NAMALWA (cell line): Measurements from ENCODE around the gene VPS9D1.

ENCODE experiments used
- DNase-seq: peaks from one replicate; pipeline ENCODE4 v3.0.0-alpha.2; 2015; ENCODE audit warnings: low spot score

Gene VPS9D1

GRCh38 chr16:89720813-89721545 lies at the start of gene VPS9D1, which contains the start of gene ZNF276:
Gene VPS9D1, minus strand, starts transcription at chr16:89720898. Its CDS starts 37 bp downstream, at chr16:89720861.
Gene ZNF276, plus strand, starts transcription at chr16:89721537. Its CDS starts 104 bp downstream, at chr16:89721641.
- DNase-seq: peak; percentile 83

- no peak for DNase-seq
Observed at GRCh38 chr16:89770367-89770766, 49.7 kb upstream of the VPS9D1 start.

- DNase-seq: no peak
Observed at GRCh38 chr16:89765292-89765830, 44.7 kb upstream of the VPS9D1 start.

GRCh38 chr16:89764711-89765201 lies 44.1 kb upstream of the VPS9D1 start:
- peak; percentile 93 for DNase-seq

GRCh38 chr16:89761304-89761922 lies 40.7 kb upstream of the VPS9D1 start:
- no peak for DNase-seq

GRCh38 chr16:89759746-89760340 lies 39.1 kb upstream of the VPS9D1 start:
- DNase-seq: no peak

- DNase-seq: no peak
Observed at GRCh38 chr16:89749637-89750036, 28.9 kb upstream of the VPS9D1 start.

GRCh38 chr16:89748921-89749320 lies 28.2 kb upstream of the VPS9D1 start:
- DNase-seq: no peak

- DNase-seq: no peak
Observed at GRCh38 chr16:89748076-89748475, 27.4 kb upstream of the VPS9D1 start.

- DNase-seq: no peak
Observed at GRCh38 chr16:89746043-89746442, 25.3 kb upstream of the VPS9D1 start.

- no peak for DNase-seq
Observed at GRCh38 chr16:89744813-89745212, 24.1 kb upstream of the VPS9D1 start.

- no peak for DNase-seq
Observed at GRCh38 chr16:89742948-89743347, 22.2 kb upstream of the VPS9D1 start.

- DNase-seq: no peak
Observed at GRCh38 chr16:89741342-89742014, 20.8 kb upstream of the VPS9D1 start.

GRCh38 chr16:89739383-89739782 lies 18.7 kb upstream of the VPS9D1 start:
- DNase-seq: no peak

GRCh38 chr16:89738538-89739317 lies 18.0 kb upstream of the VPS9D1 start:
- DNase-seq: no peak

- no peak for DNase-seq
Observed at GRCh38 chr16:89738072-89738377, 17.3 kb upstream of the VPS9D1 start.

GRCh38 chr16:89737341-89738071 lies 16.8 kb upstream of the VPS9D1 start:
- DNase-seq: no peak

GRCh38 chr16:89736554-89736953 lies 15.9 kb upstream of the VPS9D1 start:
- no peak for DNase-seq

- DNase-seq: no peak
Observed at GRCh38 chr16:89733792-89734191, 13.1 kb upstream of the VPS9D1 start.

GRCh38 chr16:89733322-89733721 lies 12.6 kb upstream of the VPS9D1 start:
- no peak for DNase-seq

GRCh38 chr16:89732918-89733242 lies 12.2 kb upstream of the VPS9D1 start:
- no peak for DNase-seq
